Heart right ventricle (tissue), 16 donors: ENCODE data around the gene SEC14L3. TPM values are rescaled to one million over a fixed set of nuclear protein-coding genes. Genes with fewer than 3 reads are reported as not detected.
"Not testable (repeated sequence)": the region's sequence is repeated elsewhere in the genome, so short reads cannot be mapped to it uniquely, and the experiment has no call there.

Experiments
- ATAC-seq, 8 donors: fragments of 200-7000 bp; cut with Tn5 transposase; one replicate each; pipeline ENCODE4 v1.9.1; 2020; ENCODE audit warnings: mild to moderate bottlenecking in 8 of 8, moderate library complexity in 8 of 8, moderate number of reproducible peaks in 1 of 8
- DNase-seq, 2 donors: peaks; one replicate each; pipeline ENCODE4 v3.0.0-alpha.2; 2020
- H3K27ac ChIP-seq, 10 donors: fragments of 200-600 bp; sonication (generic) in 2 of 10; one replicate each; pipeline versions ENCODE4 v1.5.0 to v1.8.0; 2020 to 2022; ENCODE audit warnings: mild to moderate bottlenecking in 3 of 10
- H3K27me3 ChIP-seq, 7 donors: fragments of 200-600 bp; one replicate each; pipeline ENCODE4 v1.8.0; 2021 to 2022; ENCODE audit warnings: mild to moderate bottlenecking in 2 of 7
- H3K36me3 ChIP-seq, 9 donors: fragments of 200-600 bp; sonication (generic) in 1 of 9; one replicate each; pipeline versions ENCODE4 v1.5.0 to v1.8.0; 2020 to 2022; ENCODE audit warnings: mild to moderate bottlenecking in 2 of 9
- H3K4me1 ChIP-seq, 9 donors: fragments of 200-600 bp; sonication (generic) in 1 of 9; one replicate each; pipeline versions ENCODE4 v1.5.0 to v1.8.0; 2020 to 2022; ENCODE audit warnings: mild to moderate bottlenecking in 4 of 9
- H3K4me3 ChIP-seq, 10 donors: fragments of 200-600 bp; sonication (generic) in 2 of 10; one replicate each; pipeline versions ENCODE4 v1.5.0 to v1.8.0; 2020 to 2022; ENCODE audit warnings: mild to moderate bottlenecking in 7 of 10, moderate library complexity in 2 of 10
- H3K9me3 ChIP-seq, 11 donors: fragments of 200-600 bp in 10 of 11; sonication (generic) in 2 of 11; one replicate each; pipeline versions ENCODE4 v1.5.0 to v1.8.0; 2013 to 2022; ENCODE audit warnings: mild to moderate bottlenecking in 2 of 11, control low read depth in 1 of 11, moderate library complexity in 1 of 11
- WGBS, 2 donors: extraction: QIAGEN DNeasy Blood & Tissue Kit; methylation state at CpG; one replicate each; pipeline ENCODE4 v1.1.7; 2013; ENCODE audit warnings: inconsistent platforms in 1 of 2; 5-methylcytosine and 5-hydroxymethylcytosine counted together
- intact Hi-C, 10 donors: fragments of 100-400 bp; cut with DNase I; formaldehyde crosslinking; loops; one replicate each; pipeline versions ENCODE4 v1.11.1 to v1.14.2; 2022
- polyA plus RNA-seq, 2 donors: library from polyadenylated mRNA; stranded (reverse); fragments of 200-250 nt; gene quantifications; one replicate each; pipeline ENCODE4 v1.2.3, GENCODE V29; 2013
- total RNA-seq, 10 donors: library from RNA; stranded (reverse); fragmentation: NEBNext Ultra II Directional in 3 of 10; extraction: Animal tissue kit (Norgen Biotek cat#: 25700) in 3 of 10; gene quantifications; one replicate each; pipeline versions ENCODE4 v1.2.1 to v1.2.4, GENCODE V29; 2021 to 2023
- TF ChIP-seq, protein P1 (sequence below), 9 donors: fragments of 200-600 bp; sonication (generic) in 2 of 9; IDR thresholded peaks; one replicate each; pipeline versions ENCODE4 v1.5.0 to v1.8.0; 2021 to 2022; ENCODE audit warnings: antibody characterized with exemption in 9 of 9, mild to moderate bottlenecking in 5 of 9, moderate library complexity in 1 of 9
- donor health status: Arrhythmogenic right ventricular cardiomyopathy.
- donor health status: ischemic (EF 13 %, LVEDD 7.1; RV severe dilation, severe dysfunction).
- donor health status: healthy with polysubstance abuse.
- donor health status: DM: no; HTN: yes; CAD: no.
- donor health status: DM: no; HTN: no; CAD: no.
- donor health status: ischemic (EF 25% LVEDD 6.9; RV normal size, moderate dysfunction).
- donor health status: ischemic (EF 25% LVEDD 5.7; RV mildly dilated, moderate dysfunction).
- donor health status: healthy.
- donor health status: DM: yes; HTN: yes; CAD: no.
- donor health status: Ischemic cardiomyopathy.
- donor health status: ischemic (EF 35%, LVEDD 5.7; RV mildly dilated, moderate dysfunction).
- donor health status: nonischemic (EF 11% LVEDD 7.7; RV severe dilation, severe dysfunction).
- donor health status: DM: yes; HTN: yes; CAD: no.
- donor health status: PGD.
- donor health status: ischemic (EF 29% LVEDD 5.4; RV normal size, mild dysfunction).
- donor health status: nonischemic (EF 23%, LVEDD 6.1; RV moderate dilation, normal function).

SEC14L3 gene
- total and polyA plus RNA-seq, 12 donors, result not detected

DNA sequence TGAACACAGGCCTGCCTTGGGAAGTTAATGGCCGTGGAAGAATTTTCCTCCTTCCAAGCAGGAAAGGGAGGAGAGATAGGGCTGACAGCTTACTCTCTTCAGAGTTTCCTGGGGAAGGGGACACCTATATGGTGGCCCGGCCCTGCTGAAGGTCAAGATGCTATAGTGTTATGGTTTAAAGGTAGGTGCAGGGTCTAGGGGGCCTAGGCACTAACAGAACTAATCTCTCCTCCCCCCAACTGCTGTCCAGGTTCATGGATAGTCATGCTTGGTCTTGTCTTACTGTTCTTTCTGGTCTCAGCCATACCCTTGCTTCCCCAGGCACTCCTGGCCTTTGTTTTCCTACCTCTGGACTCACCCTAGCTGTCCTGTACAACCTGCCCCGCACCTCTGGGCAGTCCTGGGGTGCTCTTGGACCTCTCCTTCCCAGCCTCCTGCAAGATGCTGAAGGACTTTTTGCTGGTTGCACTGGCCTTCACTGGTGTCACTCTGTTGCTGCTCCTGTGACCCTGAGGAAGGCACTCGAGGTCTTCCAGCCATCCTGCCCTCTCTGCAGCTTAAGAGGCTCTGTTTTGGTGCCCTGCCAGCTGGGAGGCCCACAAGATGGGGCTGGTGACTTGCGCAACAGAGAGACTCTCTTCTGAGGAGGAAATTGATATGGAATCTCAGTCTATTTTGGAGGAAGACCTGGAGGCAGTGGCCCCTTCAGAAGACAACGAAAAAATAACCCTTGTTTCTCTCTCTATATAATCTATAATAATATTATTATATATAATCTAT, 17.9 kb downstream of the SEC14L3 start:
- TF ChIP-seq, protein P1, sequence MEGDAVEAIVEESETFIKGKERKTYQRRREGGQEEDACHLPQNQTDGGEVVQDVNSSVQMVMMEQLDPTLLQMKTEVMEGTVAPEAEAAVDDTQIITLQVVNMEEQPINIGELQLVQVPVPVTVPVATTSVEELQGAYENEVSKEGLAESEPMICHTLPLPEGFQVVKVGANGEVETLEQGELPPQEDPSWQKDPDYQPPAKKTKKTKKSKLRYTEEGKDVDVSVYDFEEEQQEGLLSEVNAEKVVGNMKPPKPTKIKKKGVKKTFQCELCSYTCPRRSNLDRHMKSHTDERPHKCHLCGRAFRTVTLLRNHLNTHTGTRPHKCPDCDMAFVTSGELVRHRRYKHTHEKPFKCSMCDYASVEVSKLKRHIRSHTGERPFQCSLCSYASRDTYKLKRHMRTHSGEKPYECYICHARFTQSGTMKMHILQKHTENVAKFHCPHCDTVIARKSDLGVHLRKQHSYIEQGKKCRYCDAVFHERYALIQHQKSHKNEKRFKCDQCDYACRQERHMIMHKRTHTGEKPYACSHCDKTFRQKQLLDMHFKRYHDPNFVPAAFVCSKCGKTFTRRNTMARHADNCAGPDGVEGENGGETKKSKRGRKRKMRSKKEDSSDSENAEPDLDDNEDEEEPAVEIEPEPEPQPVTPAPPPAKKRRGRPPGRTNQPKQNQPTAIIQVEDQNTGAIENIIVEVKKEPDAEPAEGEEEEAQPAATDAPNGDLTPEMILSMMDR (IDR thresholded peaks at IDR 0.05), result no peak
- Histone ChIP-seq H3K9me3 (no peaks in the 10 kb centered on the region), H3K4me1 (no peaks in the 10 kb centered on the region), H3K27ac (no peak overlapping the region), H3K27me3 (peaks cover 0 to 37% (median 20%) of the 10 kb centered on the region in 7 donors), H3K36me3 (no peaks in the 10 kb centered on the region), H3K4me3 (no peak overlapping the region)
- WGBS, 2 donors, result 48 to 56% methylated on average over 6 of the region's 6 CpGs
- ATAC-seq (no peak), DNase-seq (no peak)
- intact Hi-C loops, result no loop called here

DNA sequence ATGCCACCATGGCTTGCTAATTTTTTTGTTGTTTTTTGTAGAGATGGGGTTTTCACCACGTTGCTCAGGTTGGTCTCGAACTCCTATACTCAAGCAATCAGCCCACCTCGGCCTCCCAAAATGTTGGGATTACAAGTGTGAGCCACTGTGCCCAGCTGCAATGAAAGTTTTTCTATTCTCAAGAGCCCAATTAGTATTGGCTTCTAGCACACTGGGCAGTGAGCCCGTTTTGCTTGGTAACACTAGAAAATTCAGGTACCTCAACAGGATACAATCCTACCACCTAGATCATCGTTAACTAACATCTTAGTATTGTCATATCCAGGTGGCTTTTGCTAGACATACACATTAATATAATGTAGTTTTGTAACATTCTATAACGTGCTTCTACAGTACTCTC, 19.0 kb downstream of the SEC14L3 start:
- no peak for ATAC-seq
- TF ChIP-seq, protein P1 (IDR thresholded peaks at IDR 0.05), result no peak
- no peaks in the 10 kb centered on the region for H3K4me1 ChIP-seq
- no peaks in the 10 kb centered on the region for H3K36me3 ChIP-seq
- H3K27ac ChIP-seq, result no peak overlapping the region
- H3K4me3 ChIP-seq, result no peak overlapping the region
- H3K9me3 ChIP-seq, result no peaks in the 10 kb centered on the region
- DNase-seq, result no peak
- intact Hi-C loops, result no loop called here
- 82 to 83% methylated on average over 6 of the region's 6 CpGs for WGBS, 2 donors
- peaks cover 0 to 37% (median 20%) of the 10 kb centered on the region in 7 donors for H3K27me3 ChIP-seq

DNA sequence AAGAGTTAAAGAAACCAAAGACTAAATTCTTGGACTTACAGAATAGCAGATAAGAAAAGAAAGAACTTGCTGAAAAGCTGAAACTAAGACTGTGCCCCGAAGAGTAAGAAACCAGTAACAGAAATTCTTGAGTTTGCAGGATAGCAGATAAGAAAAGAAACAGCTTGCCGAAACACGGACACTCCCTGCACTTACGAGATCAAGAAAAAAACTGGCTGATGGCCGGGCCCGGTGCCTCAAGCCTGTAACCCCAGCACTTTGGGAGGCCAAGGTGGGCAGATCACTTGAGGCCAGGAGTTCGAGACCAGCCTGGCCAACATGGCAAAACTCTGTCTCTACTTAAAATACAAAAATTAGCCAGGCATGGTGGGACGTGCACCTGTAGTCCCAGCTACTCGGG, 20.3 kb downstream of the SEC14L3 start:
- peaks cover 0 to 39% (median 29%) of the 10 kb centered on the region in 7 donors for H3K27me3 ChIP-seq
- H3K4me1 ChIP-seq, H3K27ac ChIP-seq, ATAC-seq, intact Hi-C loops, H3K36me3 ChIP-seq, H3K9me3 ChIP-seq, DNase-seq, H3K4me3 ChIP-seq: not testable (repeated sequence)
- 31 to 32% methylated on average over 9 of the region's 9 CpGs for WGBS, 2 donors

DNA sequence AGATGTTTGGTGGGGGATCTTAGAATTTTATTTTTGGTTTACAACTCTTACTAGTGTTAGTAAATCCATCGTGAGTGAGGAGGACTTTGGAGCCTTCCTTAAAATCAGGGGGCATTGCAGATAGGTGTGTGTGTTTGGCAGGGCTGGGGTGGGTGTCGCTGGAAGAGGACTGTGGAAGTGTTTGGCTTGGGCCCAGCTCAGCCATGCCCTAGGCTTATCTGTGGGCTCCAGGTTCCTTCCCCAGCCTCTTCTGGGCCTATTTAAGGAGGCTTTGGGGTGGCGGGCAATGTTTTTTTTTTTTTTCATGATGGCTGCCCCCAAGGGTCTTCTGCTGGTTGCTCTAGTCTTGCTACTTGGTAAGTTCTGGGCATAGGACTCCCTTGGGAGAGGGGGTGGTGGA, 24.2 kb downstream of the SEC14L3 start:
- intact Hi-C loops, result loop anchor here in 2 of 10 donors (5.0 kb wide), 1 partner anchor 40 kb away; no protein-coding TSS in a partner anchor
- peaks cover 0 to 5% (median 0%) of the 10 kb centered on the region in 9 donors for H3K4me1 ChIP-seq
- DNase-seq, result no peak
- H3K36me3 ChIP-seq, result no peaks in the 10 kb centered on the region
- no peaks in the 10 kb centered on the region for H3K9me3 ChIP-seq
- H3K27me3 ChIP-seq, result peaks cover 0 to 56% (median 16%) of the 10 kb centered on the region in 7 donors
- no peak overlapping the region for H3K27ac ChIP-seq
- no peak for ATAC-seq
- TF ChIP-seq, protein P1 (IDR thresholded peaks at IDR 0.05), result no peak
- H3K4me3 ChIP-seq, result no peak overlapping the region
- WGBS, 2 donors, result 88 to 94% methylated on average over 3 of the region's 3 CpGs
